SKM-1 treated with dmso at 0.1 percent for 144 hours (cell line): ENCODE data around the gene RALGAPA2.
A peak's percentile ranks its signal among the peaks of the same experiment; 100 is the strongest.

ENCODE experiments used
- DNase-seq: peaks from one replicate; lab custom pipeline; 2025; ENCODE audit not compliant: unreplicated experiment; lab: John Stamatoyannopoulos, UW

RALGAPA2 gene

GRCh38 chr20:20630551-20630950, 81.9 kb downstream of the RALGAPA2 start:
- no peak for DNase-seq

GRCh38 chr20:20629556-20630188, 82.8 kb downstream of the RALGAPA2 start:
- DNase-seq = no peak

GRCh38 chr20:20628314-20628713, 84.1 kb downstream of the RALGAPA2 start:
- DNase-seq = no peak

GRCh38 chr20:20627471-20627870, 85.0 kb downstream of the RALGAPA2 start:
- DNase-seq = no peak

GRCh38 chr20:20624914-20625313, 87.5 kb downstream of the RALGAPA2 start:
- DNase-seq = no peak

GRCh38 chr20:20621195-20621594, 91.2 kb downstream of the RALGAPA2 start:
- no peak for DNase-seq

- DNase-seq = no peak
Observed at GRCh38 chr20:20614391-20614790, 98.1 kb downstream of the RALGAPA2 start.

GRCh38 chr20:20612251-20612650, 100.2 kb downstream of the RALGAPA2 start:
- DNase-seq = no peak

GRCh38 chr20:20611167-20611566, 101.3 kb downstream of the RALGAPA2 start:
- no peak for DNase-seq

GRCh38 chr20:20609522-20609921, 102.9 kb downstream of the RALGAPA2 start:
- DNase-seq = no peak

- no peak for DNase-seq
Observed at GRCh38 chr20:20608641-20609040, 103.8 kb downstream of the RALGAPA2 start.

GRCh38 chr20:20608041-20608440, 104.4 kb downstream of the RALGAPA2 start:
- DNase-seq = no peak

- DNase-seq = no peak
Observed at GRCh38 chr20:20606881-20607280, 105.6 kb downstream of the RALGAPA2 start.

- DNase-seq = peak; percentile 3
Observed at GRCh38 chr20:20606050-20606449, 106.4 kb downstream of the RALGAPA2 start.

GRCh38 chr20:20604907-20605306, 107.5 kb downstream of the RALGAPA2 start:
- no peak for DNase-seq

- no peak for DNase-seq
Observed at GRCh38 chr20:20604357-20604756, 108.1 kb downstream of the RALGAPA2 start.

- DNase-seq = no peak
Observed at GRCh38 chr20:20603339-20603990, 109.0 kb downstream of the RALGAPA2 start.

GRCh38 chr20:20597966-20598365, 114.5 kb downstream of the RALGAPA2 start:
- no peak for DNase-seq

GRCh38 chr20:20594171-20594530, 118.3 kb downstream of the RALGAPA2 start:
- DNase-seq = no peak

- DNase-seq = peak; percentile 26
Observed at GRCh38 chr20:20593447-20594170, 118.8 kb downstream of the RALGAPA2 start.

GRCh38 chr20:20585146-20585545, 127.3 kb downstream of the RALGAPA2 start:
- no peak for DNase-seq

- no peak for DNase-seq
Observed at GRCh38 chr20:20582734-20583133, 129.7 kb downstream of the RALGAPA2 start.
